CD4-positive, alpha-beta T cell (primary cell): ENCODE measurements around the gene TBRG4. TPM values are rescaled to one million over a fixed set of nuclear protein-coding genes. Genes with fewer than 3 reads are reported as not detected.

Experiments
- ATAC-seq: fragments of 200-7000 bp; cut with Tn5 transposase; one replicate; pipeline ENCODE4 v1.10.0; 2022; ENCODE audit warnings: mild to moderate bottlenecking; ENCODE audit not compliant: poor library complexity
- CTCF ChIA-PET: fragments of 350-600 bp; sonication (Branson Sonifier 250); formaldehyde crosslinking; loops from one replicate; lab custom pipeline; 2021; ENCODE audit warnings: antibody characterized with exemption, inconsistent platforms; lab: Charles Lee
- POLR2A ChIA-PET: fragments of 350-600 bp; sonication (Branson Sonifier 250); formaldehyde crosslinking; loops from one replicate; lab custom pipeline; 2021; ENCODE audit warnings: antibody characterized with exemption, inconsistent platforms; lab: Charles Lee
- DNase-seq, 14 experiments: peaks; one replicate each; pipeline ENCODE4 v3.0.0-alpha.2; 2013 to 2020; ENCODE audit warnings: mixed read lengths in 2 of 14
- H3K27ac ChIP-seq, 2 donors: one replicate each; pipeline versions ENCODE4 v1.5.1 to v1.7.0; 2013; ENCODE audit warnings: low read length in 2 of 2, low read depth in 1 of 2, mild to moderate bottlenecking in 1 of 2
- H3K27me3 ChIP-seq, 2 experiments: 1 replicate in 1 of 2; 2 replicates in 1 of 2; pipeline versions ENCODE4 v1.6.1 to v1.7.0; 2013; ENCODE audit warnings: low read length in 2 of 2, control low read depth in 1 of 2, mild to moderate bottlenecking in 1 of 2, moderate library complexity in 1 of 2; ENCODE audit not compliant: insufficient read depth in 2 of 2, control insufficient read depth in 1 of 2
- H3K36me3 ChIP-seq: one replicate; pipeline ENCODE4 v1.6.1; 2013; ENCODE audit warnings: low read length, control low read depth; ENCODE audit not compliant: insufficient read depth
- H3K4me1 ChIP-seq: one replicate; pipeline ENCODE4 v1.6.1; 2013; ENCODE audit warnings: low read length, control low read depth; ENCODE audit not compliant: insufficient read depth
- H3K4me3 ChIP-seq: one replicate; pipeline ENCODE4 v1.5.1; 2013; ENCODE audit warnings: mild to moderate bottlenecking, low read length, moderate library complexity
- H3K9me3 ChIP-seq, 2 experiments: 1 replicate in 1 of 2; 2 replicates in 1 of 2; pipeline versions ENCODE4 v1.6.1 to v1.7.0; 2013; ENCODE audit warnings: low read length in 2 of 2, mild to moderate bottlenecking in 2 of 2, control low read depth in 1 of 2, moderate library complexity in 1 of 2; ENCODE audit not compliant: control insufficient read depth in 1 of 2, insufficient read depth in 1 of 2
- H3K27ac Mint-ChIP-seq: one replicate; pipeline ENCODE4 v1.8.0; 2020; ENCODE audit warnings: mixed read lengths
- H3K27me3 Mint-ChIP-seq: one replicate; pipeline ENCODE4 v1.8.0; 2021; ENCODE audit warnings: mixed read lengths
- H3K36me3 Mint-ChIP-seq: one replicate; pipeline ENCODE4 v1.8.0; 2021; ENCODE audit warnings: low read depth, mixed read lengths
- H3K4me1 Mint-ChIP-seq: one replicate; pipeline ENCODE4 v1.8.0; 2021; ENCODE audit warnings: low read depth, mixed read lengths
- H3K4me3 Mint-ChIP-seq: one replicate; pipeline ENCODE4 v1.8.0; 2020; ENCODE audit warnings: mild to moderate bottlenecking, mixed read lengths
- H3K9me3 Mint-ChIP-seq: one replicate; pipeline ENCODE4 v1.8.0; 2020; ENCODE audit warnings: mixed read lengths
- CTCF ChIP-seq: fragments of 200-600 bp; IDR thresholded peaks from one replicate; pipeline ENCODE4 v1.8.0; 2022; ENCODE audit warnings: antibody characterized with exemption, mild to moderate bottlenecking
- intact Hi-C, 2 experiments: fragments of 100-400 bp; cut with DNase I in 1 of 2; cut with micrococcal nuclease in 1 of 2; formaldehyde crosslinking; loops; one replicate each; pipeline versions ENCODE4 v1.15.1 to v1.9.0; 2023 to 2025; cut with DNase I, micrococcal nuclease
- total RNA-seq, 174 experiments: library from RNA in 2 of 174; stranded (reverse) in 2 of 174; gene quantifications; one replicate each; pipeline ENCODE4 v1.2.3 and lab custom pipeline; 2021 to 2026

Gene TBRG4
- total RNA-seq, 2 experiments from 2014 or later: 104 to 105 TPM

- Histone ChIP-seq H3K4me3 (no peak overlapping the region), H3K9me3 (no peaks in the 10 kb centered on the region), H3K36me3 (peaks cover 6% of the 10 kb centered on the region), H3K27me3 (no peaks in the 10 kb centered on the region), H3K27ac (no peak overlapping the region), H3K4me1 (no peaks in the 10 kb centered on the region)
- no peak for TF ChIP-seq CTCF
- ChIA-PET CTCF (no interaction called here), POLR2A (interaction anchor here (1.6 kb wide), 1 partner anchor 120 kb away, joined by 3 read pairs; no protein-coding TSS in a partner anchor)
- Mint-ChIP-seq H3K27ac (no peak overlapping the region), H3K9me3 (no peaks in the 10 kb centered on the region), H3K27me3 (no peaks in the 10 kb centered on the region), H3K4me1 (no peaks in the 10 kb centered on the region), H3K36me3 (peaks cover 8% of the 10 kb centered on the region), H3K4me3 (no peak overlapping the region)
- ATAC-seq (no peak), DNase-seq (peak in 2 of 14 experiments; percentile 7 to 9)
- intact Hi-C loops: loop anchor here in 1 of 2 experiments (2.0 kb wide), 1 partner anchor 53 kb away; no protein-coding TSS in a partner anchor
Measured at GRCh38 chr7:45081670-45081974, 29.9 kb downstream of the TBRG4 start.

GRCh38 chr7:45080958-45081669, 30.4 kb downstream of the TBRG4 start:
- Mint-ChIP-seq H3K36me3 (peaks cover 13% of the 10 kb centered on the region), H3K4me1 (no peaks in the 10 kb centered on the region), H3K27me3 (no peaks in the 10 kb centered on the region), H3K9me3 (no peaks in the 10 kb centered on the region), H3K4me3 (no peak overlapping the region), H3K27ac (peak overlapping the region; percentile 63)
- ATAC-seq (no peak), DNase-seq (peak in 1 of 14 experiments; percentile 25)
- Histone ChIP-seq H3K27ac (no peak overlapping the region), H3K4me1 (no peaks in the 10 kb centered on the region), H3K36me3 (peaks cover 9% of the 10 kb centered on the region), H3K4me3 (no peak overlapping the region), H3K9me3 (no peaks in the 10 kb centered on the region), H3K27me3 (no peaks in the 10 kb centered on the region)
- intact Hi-C loops: loop anchor here (1.0 to 2.0 kb wide), 2 partner anchors 54 to 55 kb away; no protein-coding TSS in a partner anchor
- TF ChIP-seq CTCF: no peak
- ChIA-PET CTCF (interaction anchor here (1.4 kb wide), 2 partner anchors 29 to 55 kb away, joined by 5 read pairs; no protein-coding TSS in a partner anchor), POLR2A (interaction anchor here (1.1 to 1.6 kb wide), 2 partner anchors 54 to 119 kb away, joined by 3 to 5 read pairs; no protein-coding TSS in a partner anchor)

GRCh38 chr7:45080265-45080957, 31.1 kb downstream of the TBRG4 start:
- peaks cover 19% of the 10 kb centered on the region for H3K36me3 Mint-ChIP-seq
- POLR2A ChIA-PET: interaction anchor here (1.1 to 1.6 kb wide), 2 partner anchors 53 to 119 kb away, joined by 3 to 5 read pairs; no protein-coding TSS in a partner anchor

More at GRCh38 chr7:45080265-45080957, 31.1 kb downstream of the TBRG4 start:
- TF ChIP-seq CTCF: no peak
- Mint-ChIP-seq H3K4me3 (no peak overlapping the region), H3K27ac (peak overlapping the region; percentile 63), H3K4me1 (no peaks in the 10 kb centered on the region), H3K27me3 (no peaks in the 10 kb centered on the region), H3K9me3 (no peaks in the 10 kb centered on the region)
- Histone ChIP-seq H3K4me1 (no peaks in the 10 kb centered on the region), H3K4me3 (no peak overlapping the region), H3K27me3 (no peaks in the 10 kb centered on the region), H3K36me3 (peaks cover 16% of the 10 kb centered on the region), H3K27ac (no peak overlapping the region), H3K9me3 (no peaks in the 10 kb centered on the region)
- intact Hi-C loops: loop anchor here (1.0 to 2.0 kb wide), 2 partner anchors 54 to 56 kb away; no protein-coding TSS in a partner anchor
- DNase-seq (peak in 3 of 14 experiments; percentile 29 to 41 (median 30)), ATAC-seq (peak; percentile 34)
- CTCF ChIA-PET: interaction anchor here (1.4 kb wide), 2 partner anchors 30 to 56 kb away, joined by 5 read pairs; no protein-coding TSS in a partner anchor
